Lung (tissue), 12 donors: ENCODE measurements around the gene RAPSN. TPM values are rescaled to one million over a fixed set of nuclear protein-coding genes. Genes with fewer than 3 reads are reported as not detected.

Experiments
- ATAC-seq: fragments of 200-7000 bp; cut with Tn5 transposase; one replicate; pipeline ENCODE4 v1.9.1; 2020; ENCODE audit warnings: moderate number of reproducible peaks; ENCODE audit not compliant: insufficient read depth, low FRiP score
- DNase-seq, 3 donors: peaks; one replicate each; pipeline ENCODE4 v3.0.0-alpha.2; 2013 to 2017
- H3K27ac ChIP-seq, 2 donors: one replicate each; pipeline ENCODE4 v1.5.1; 2013; ENCODE audit warnings: mild to moderate bottlenecking in 2 of 2, moderate library complexity in 2 of 2, control low read depth in 1 of 2, inconsistent platforms in 1 of 2, low read depth in 1 of 2, low read length in 1 of 2
- H3K27me3 ChIP-seq, 3 donors: one replicate each; pipeline ENCODE4 v1.5.1; 2013; ENCODE audit warnings: low read length in 2 of 3; ENCODE audit not compliant: control insufficient read depth in 3 of 3, insufficient read depth in 3 of 3
- H3K36me3 ChIP-seq, 4 donors: one replicate each; pipeline ENCODE4 v1.5.1; 2013; ENCODE audit warnings: low read length in 4 of 4, mild to moderate bottlenecking in 1 of 4, moderate library complexity in 1 of 4; ENCODE audit not compliant: control insufficient read depth in 4 of 4, insufficient read depth in 4 of 4
- H3K4me1 ChIP-seq, 5 donors: one replicate each; pipeline ENCODE4 v1.5.1; 2013; ENCODE audit warnings: low read length in 5 of 5, mild to moderate bottlenecking in 2 of 5, moderate library complexity in 1 of 5; ENCODE audit not compliant: control insufficient read depth in 5 of 5, insufficient read depth in 5 of 5
- H3K4me3 ChIP-seq: one replicate; pipeline ENCODE4 v1.5.1; 2013; ENCODE audit warnings: mild to moderate bottlenecking, control low read depth, moderate library complexity
- H3K9ac ChIP-seq, 2 donors: one replicate each; pipeline ENCODE4 v1.5.1; 2013; ENCODE audit warnings: low read length in 2 of 2, control low read depth in 1 of 2; ENCODE audit not compliant: insufficient read depth in 1 of 2
- H3K9me3 ChIP-seq, 4 donors: one replicate each; pipeline ENCODE4 v1.5.1; 2013; ENCODE audit warnings: low read length in 3 of 4, mild to moderate bottlenecking in 1 of 4, moderate library complexity in 1 of 4; ENCODE audit not compliant: control insufficient read depth in 4 of 4, insufficient read depth in 3 of 4
- WGBS, 2 donors: extraction: QIAGEN DNeasy Blood & Tissue Kit; methylation state at CpG; one replicate each; pipeline ENCODE4 v1.1.7; 2013; 5-methylcytosine and 5-hydroxymethylcytosine counted together
- polyA plus RNA-seq, 2 donors: library from polyadenylated mRNA; stranded (reverse); fragments of 200-250 nt; gene quantifications; one replicate each; pipeline ENCODE4 v1.2.1, GENCODE V29; 2013
- total RNA-seq, 2 donors: library from RNA; depleted of rRNA in 1 of 2; stranded (reverse); fragments of >200 nt in 1 of 2; gene quantifications; one replicate each; pipeline ENCODE4 v1.2.1, GENCODE V29; 2014 to 2021
- TF ChIP-seq, protein P1 (sequence below): IDR thresholded peaks from 2 replicates; pipeline ENCODE4 v1.5.1; 2012; ENCODE audit warnings: mild to moderate bottlenecking; ENCODE audit errors: control extremely low read depth, extremely low read depth
- donor health status: control.
- donor health status: control.
- donor health status: Bipolar disorder and iron deficiency.
- donor health status: healthy.
- donor health status: DM: yes; HTN: yes; CAD: no.

RAPSN gene
- total and polyA plus RNA-seq, 4 donors = 0.38 to 1.5 (median 0.49) TPM; not detected in 1

- 88 to 92% methylated on average over 9 of the region's 9 CpGs for WGBS, 2 donors
- Histone ChIP-seq H3K36me3 (no peaks in the 10 kb centered on the region), H3K27ac (no peak overlapping the region), H3K4me1 (no peaks in the 10 kb centered on the region), H3K27me3 (no peaks in the 10 kb centered on the region), H3K4me3 (no peak overlapping the region), H3K9ac (no peak overlapping the region), H3K9me3 (no peaks in the 10 kb centered on the region)
- TF ChIP-seq, protein P1, sequence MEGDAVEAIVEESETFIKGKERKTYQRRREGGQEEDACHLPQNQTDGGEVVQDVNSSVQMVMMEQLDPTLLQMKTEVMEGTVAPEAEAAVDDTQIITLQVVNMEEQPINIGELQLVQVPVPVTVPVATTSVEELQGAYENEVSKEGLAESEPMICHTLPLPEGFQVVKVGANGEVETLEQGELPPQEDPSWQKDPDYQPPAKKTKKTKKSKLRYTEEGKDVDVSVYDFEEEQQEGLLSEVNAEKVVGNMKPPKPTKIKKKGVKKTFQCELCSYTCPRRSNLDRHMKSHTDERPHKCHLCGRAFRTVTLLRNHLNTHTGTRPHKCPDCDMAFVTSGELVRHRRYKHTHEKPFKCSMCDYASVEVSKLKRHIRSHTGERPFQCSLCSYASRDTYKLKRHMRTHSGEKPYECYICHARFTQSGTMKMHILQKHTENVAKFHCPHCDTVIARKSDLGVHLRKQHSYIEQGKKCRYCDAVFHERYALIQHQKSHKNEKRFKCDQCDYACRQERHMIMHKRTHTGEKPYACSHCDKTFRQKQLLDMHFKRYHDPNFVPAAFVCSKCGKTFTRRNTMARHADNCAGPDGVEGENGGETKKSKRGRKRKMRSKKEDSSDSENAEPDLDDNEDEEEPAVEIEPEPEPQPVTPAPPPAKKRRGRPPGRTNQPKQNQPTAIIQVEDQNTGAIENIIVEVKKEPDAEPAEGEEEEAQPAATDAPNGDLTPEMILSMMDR = no peak
- ATAC-seq = no peak
- DNase-seq = no peak
These were observed 17.4 kb downstream of the RAPSN start for GRCh38 chr11:47431356-47432083.

- DNase-seq (no peak), ATAC-seq (no peak)
These were observed 18.4 kb downstream of the RAPSN start for GRCh38 chr11:47430524-47430923.

DNA sequence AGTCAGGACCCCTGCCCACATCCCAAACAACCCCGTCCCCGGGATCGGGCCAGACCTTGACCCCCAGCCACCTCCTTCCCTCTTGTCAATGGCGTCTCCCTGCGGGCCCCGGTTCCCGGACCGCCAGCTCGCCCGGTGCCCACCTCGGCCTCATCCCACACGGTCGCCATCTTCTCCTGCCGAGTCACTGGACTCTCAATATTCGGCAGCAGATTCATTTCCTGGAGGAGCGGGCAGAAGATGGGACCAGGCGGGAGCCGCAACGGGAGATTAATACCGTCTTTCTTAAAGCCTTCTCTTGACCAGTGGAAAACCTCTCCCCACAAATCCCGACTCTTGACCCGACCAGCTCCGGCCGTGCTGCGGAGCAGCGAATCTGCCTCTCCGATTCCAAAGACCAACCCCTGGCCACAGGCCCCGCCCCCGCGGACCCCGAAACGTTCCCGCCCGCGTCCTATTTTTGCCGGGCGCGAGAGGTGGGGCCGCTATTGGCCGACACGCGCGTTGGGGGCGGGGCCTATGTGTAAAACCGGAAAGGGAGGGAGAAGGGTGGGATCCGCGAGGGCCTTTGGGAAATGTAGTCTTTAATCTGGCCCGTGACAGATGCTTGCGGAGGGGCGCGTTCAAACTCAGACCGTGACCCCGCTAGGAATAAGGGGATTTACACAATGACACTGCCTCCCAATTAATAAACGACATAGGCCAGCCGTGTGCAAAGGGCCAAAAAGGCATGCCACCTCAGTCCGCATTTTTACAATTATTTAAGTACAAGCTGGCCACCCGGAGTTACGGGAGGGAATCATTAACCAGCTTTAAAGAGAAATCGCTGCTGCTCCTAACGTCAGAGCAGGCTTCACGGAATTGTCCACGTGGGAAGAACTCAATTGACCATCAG, 22.6 kb downstream of the RAPSN start, which contains the start of gene PSMC3:
PSMC3 (minus strand) TSS at position 378 of the 895 bp plus-strand sequence; CDS start at position 218, 160 bp downstream.
- H3K4me3 ChIP-seq = peak within 1 kb of the TSS; percentile 99
- WGBS, 2 donors = 0 to 1% methylated on average over 61 to 62 of the region's 62 CpGs
- peaks cover 11 to 25% (median 18%) of the 10 kb centered on the region in 4 donors for H3K36me3 ChIP-seq
- ATAC-seq (peak; percentile 99), DNase-seq (peak; percentile 98 to 99 (median 98))
- peaks cover 4 to 10% (median 6%) of the 10 kb centered on the region in 5 donors for H3K4me1 ChIP-seq
- H3K9ac ChIP-seq = peak within 1 kb of the TSS; percentile 80 to 85
- H3K27me3 ChIP-seq = no peaks in the 10 kb centered on the region
- peak within 1 kb of the TSS; percentile 87 to 88 for H3K27ac ChIP-seq
- TF ChIP-seq, protein P1 = no peak
- no peaks in the 10 kb centered on the region for H3K9me3 ChIP-seq

More at GRCh38 chr11:47430524-47430923, 18.4 kb downstream of the RAPSN start:
- no peak overlapping the region for H3K27ac ChIP-seq
- no peaks in the 10 kb centered on the region for H3K9me3 ChIP-seq
- TF ChIP-seq, protein P1 = no peak
- peaks cover 0 to 1% (median 0%) of the 10 kb centered on the region in 5 donors for H3K4me1 ChIP-seq
- no peaks in the 10 kb centered on the region for H3K36me3 ChIP-seq
- no peak overlapping the region for H3K9ac ChIP-seq
- no peaks in the 10 kb centered on the region for H3K27me3 ChIP-seq
- H3K4me3 ChIP-seq = no peak overlapping the region
- WGBS, 2 donors = 68 to 72% methylated on average over 5 of the region's 5 CpGs
